GM12801 (cell line): ENCODE measurements around the gene FGFR3.

ENCODE experiments used
- CTCF ChIP-seq: IDR thresholded peaks from one replicate; pipeline ENCODE4 v1.5.1; 2011; ENCODE audit warnings: control low read depth; ENCODE audit not compliant: insufficient read length; ENCODE audit errors: extremely low read depth

FGFR3 gene

GRCh38 chr4:1751919-1752283, 41.2 kb upstream of the FGFR3 start:
- no peak for TF ChIP-seq CTCF

DNA sequence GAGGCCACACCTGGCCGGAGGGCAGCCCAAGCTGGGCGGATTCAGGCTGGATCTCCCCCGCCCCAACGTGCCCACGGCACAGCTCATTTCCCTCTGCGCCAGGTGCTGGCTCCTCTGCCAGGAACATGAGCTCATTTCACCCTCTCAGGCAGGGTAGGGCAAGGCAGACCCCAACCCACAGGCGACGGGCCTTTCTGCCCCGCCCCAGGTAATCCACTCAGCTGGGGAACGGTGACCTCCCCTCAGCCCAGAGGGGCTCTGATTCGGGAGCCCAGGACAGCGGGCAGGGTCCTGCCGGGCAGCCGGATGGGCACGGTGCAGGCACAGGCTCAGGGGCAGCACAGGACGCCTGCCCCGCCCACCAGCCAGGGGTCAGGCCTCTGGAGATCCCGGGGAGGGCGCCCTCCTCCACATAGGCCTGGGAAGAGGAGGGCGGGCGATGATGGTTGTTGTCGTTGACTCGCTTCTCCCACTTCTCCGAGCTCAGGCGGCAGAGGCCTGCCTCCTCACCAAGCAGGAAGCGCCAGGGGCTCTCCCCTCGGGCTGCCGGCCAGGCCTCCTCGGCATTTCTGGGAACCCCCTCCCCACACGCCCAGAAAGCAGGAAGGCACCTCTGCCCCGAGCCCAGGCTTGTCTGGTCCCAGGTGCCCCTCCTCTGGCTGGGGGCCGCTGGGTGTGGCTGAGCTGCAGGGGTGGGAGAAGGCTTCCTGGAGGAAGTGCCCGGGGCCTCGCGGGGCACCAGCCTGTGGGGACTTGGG, 40.6 kb upstream of the FGFR3 start:
- TF ChIP-seq CTCF = no peak

GRCh38 chr4:1753294-1753696, 39.8 kb upstream of the FGFR3 start:
- no peak for TF ChIP-seq CTCF

DNA sequence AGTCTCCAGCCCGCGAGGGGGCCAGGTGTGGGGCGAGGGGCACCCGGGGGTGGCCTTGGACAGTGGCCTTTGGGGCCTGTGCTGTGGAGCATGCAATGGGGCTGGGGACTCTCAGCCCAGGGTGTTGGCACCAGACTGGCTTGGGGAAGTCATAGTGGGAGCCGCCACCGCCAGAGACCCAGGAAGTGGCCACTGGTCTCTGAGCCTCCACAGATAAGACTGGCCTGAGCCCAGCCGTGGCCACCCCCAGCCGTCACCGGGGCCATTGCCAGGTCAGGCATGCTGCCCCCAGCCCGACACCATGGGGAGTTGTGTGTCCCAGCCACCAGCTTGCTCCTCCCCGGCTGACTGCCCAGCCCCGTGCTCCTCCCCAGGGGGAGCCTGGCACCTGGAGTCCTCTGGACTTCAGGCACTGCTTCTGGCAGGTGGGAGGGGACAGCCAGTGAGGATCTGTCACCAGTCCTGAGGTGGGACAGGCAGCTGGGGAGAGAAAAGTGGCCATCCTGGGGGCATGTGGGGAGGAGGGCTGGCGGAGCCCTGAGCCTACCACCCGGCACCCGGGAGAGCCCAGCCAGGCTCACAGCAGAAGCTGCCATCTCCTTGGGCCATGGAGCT, 39.3 kb upstream of the FGFR3 start:
- no peak for TF ChIP-seq CTCF

- TF ChIP-seq CTCF = no peak
Observed at GRCh38 chr4:1754336-1754735, 38.8 kb upstream of the FGFR3 start.

DNA sequence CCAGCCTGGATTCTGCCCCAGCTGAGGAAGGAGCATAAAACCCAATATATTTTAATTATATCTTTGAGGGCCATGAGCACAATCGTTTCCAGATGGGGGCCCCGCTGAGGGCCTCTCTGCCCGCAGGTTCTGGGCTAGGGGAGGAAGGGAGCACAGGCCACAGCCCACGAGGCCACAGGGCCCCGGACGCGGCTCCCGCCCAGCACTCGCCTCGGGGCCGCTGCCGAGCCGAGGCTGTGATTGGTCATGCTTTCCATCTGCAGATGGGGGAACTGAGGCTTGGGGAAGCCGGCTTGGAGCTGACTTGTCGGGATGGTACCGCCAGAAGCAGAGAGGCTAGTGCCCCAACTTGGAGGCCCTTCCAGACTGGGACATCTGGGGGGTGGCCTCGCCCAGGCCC, 37.8 kb upstream of the FGFR3 start:
- no peak for TF ChIP-seq CTCF

GRCh38 chr4:1756079-1756478, 37.0 kb upstream of the FGFR3 start:
- TF ChIP-seq CTCF = no peak
